ENCODE data around the gene SCYGR4.
"Not testable (repeated sequence)": the region's sequence is repeated elsewhere in the genome, so short reads cannot be mapped to it uniquely, and the experiment has no call there.

SCYGR4 gene

GRCh38 chr2:227666631-227667170 is 49.4 kb downstream of the SCYGR4 start, which contains the start of gene SCYGR5:
SCYGR5 (plus strand) TSS chr2:227666804; CDS start chr2:227666804, 0 bp downstream.
- DNase-seq (ENCODE audit: low read depth) = not testable (repeated sequence)

Data from activated T-helper 1 cell treated with Interleukin-2 at 50 U/mL for 16 hours (primary cell).